RWPE1 (cell line): Measurements from ENCODE around the gene NDUFB7.
A peak's percentile ranks its signal among the peaks of the same experiment; 100 is the strongest.
"Not testable (repeated sequence)": the region's sequence is repeated elsewhere in the genome, so short reads cannot be mapped to it uniquely, and the experiment has no call there.

Source experiments
- CTCF ChIA-PET: fragments of 350-600 bp; sonication (Branson Sonifier 250); formaldehyde crosslinking; extraction: SDS; loops from one replicate; lab custom pipeline; 2021; lab: Yijun Ruan, JAX
- POLR2A ChIA-PET: fragments of 400-600 bp; formaldehyde crosslinking; extraction: SDS; loops from one replicate; lab custom pipeline; 2020; ENCODE audit warnings: antibody characterized with exemption; ENCODE audit not compliant: low non-redundant PET; lab: Yijun Ruan, JAX
- DNase-seq: peaks from one replicate; pipeline ENCODE4 v3.0.0; 2012; ENCODE audit warnings: low spot score
- H3K27ac ChIP-seq: fragments of 450-650 bp; 2 replicates; pipeline ENCODE4 v1.5.1; 2017
- TF ChIP-seq, protein P1 (sequence below): fragments of 450-650 bp; conservative IDR thresholded peaks from 2 replicates; pipeline ENCODE4 v1.5.1; 2017; ENCODE audit warnings: low read depth, mild to moderate bottlenecking

NDUFB7 gene

DNA sequence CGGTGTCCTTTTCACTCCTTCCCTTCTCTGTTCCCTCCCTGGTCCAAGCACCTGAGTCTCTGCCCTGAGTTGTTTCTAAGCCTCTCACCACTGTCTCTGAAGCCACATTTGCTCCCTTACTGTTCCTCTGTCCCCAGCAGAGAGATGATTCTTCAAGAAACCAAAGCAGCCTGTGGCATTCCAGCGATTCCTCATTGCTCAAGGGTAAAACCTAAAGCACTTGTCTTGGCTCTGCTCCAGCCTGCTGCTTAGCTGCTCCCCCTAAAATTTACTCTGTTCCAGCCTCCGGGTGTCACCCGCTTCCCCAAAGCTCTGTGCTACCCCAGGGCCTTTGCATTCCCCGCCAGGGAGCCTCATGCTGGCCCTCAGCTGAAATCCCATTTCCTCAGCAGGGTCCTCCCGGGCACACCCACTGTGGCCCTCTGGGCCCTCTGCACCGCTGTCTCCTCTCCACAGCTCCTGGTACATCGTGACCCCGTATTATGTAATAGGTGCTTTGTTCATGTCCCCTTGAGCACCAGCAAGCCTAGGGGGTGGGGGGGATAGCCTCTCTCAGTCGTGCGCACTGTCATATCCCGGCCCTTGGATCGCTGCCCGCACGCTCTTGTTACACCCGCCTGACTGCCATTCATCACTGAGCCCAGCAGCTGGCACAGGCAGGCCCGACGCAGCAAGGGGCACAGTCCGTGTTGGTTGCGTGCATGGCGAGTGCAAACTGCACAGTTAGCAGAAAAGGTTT is 26.7 kb downstream of the NDUFB7 start:
- ChIA-PET POLR2A (no interaction called here), CTCF (no interaction called here)
- peak overlapping the region; percentile 94 for H3K27ac ChIP-seq
- DNase-seq = no peak
- TF ChIP-seq, protein P1, sequence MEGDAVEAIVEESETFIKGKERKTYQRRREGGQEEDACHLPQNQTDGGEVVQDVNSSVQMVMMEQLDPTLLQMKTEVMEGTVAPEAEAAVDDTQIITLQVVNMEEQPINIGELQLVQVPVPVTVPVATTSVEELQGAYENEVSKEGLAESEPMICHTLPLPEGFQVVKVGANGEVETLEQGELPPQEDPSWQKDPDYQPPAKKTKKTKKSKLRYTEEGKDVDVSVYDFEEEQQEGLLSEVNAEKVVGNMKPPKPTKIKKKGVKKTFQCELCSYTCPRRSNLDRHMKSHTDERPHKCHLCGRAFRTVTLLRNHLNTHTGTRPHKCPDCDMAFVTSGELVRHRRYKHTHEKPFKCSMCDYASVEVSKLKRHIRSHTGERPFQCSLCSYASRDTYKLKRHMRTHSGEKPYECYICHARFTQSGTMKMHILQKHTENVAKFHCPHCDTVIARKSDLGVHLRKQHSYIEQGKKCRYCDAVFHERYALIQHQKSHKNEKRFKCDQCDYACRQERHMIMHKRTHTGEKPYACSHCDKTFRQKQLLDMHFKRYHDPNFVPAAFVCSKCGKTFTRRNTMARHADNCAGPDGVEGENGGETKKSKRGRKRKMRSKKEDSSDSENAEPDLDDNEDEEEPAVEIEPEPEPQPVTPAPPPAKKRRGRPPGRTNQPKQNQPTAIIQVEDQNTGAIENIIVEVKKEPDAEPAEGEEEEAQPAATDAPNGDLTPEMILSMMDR = no peak

DNA sequence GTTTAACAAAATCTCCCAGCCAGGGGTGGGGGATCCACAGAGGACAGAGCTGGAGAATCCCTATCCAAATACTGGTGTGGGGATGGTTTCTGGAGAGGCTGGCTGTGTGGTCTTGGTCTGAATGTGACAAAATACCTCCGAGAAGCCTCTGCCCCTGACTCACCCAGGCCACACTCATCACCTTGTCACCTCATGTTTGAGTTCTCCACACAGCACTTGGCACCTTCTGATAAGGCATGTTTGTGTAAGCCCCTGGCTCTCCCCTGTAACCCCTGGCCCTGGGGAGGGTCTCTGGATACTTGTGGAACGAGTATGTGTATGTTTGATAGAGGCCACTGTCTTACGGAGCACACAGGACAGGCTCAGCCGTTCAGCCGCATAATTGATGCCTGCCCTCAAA is 27.8 kb downstream of the NDUFB7 start:
- ChIA-PET CTCF (interaction anchor here (0.5 kb wide), 1 partner anchor 34 kb away, joined by 3 read pairs; no protein-coding TSS in a partner anchor), POLR2A (no interaction called here)
- H3K27ac ChIP-seq = peak overlapping the region; percentile 94
- TF ChIP-seq, protein P1 = no peak
- DNase-seq = no peak

DNA sequence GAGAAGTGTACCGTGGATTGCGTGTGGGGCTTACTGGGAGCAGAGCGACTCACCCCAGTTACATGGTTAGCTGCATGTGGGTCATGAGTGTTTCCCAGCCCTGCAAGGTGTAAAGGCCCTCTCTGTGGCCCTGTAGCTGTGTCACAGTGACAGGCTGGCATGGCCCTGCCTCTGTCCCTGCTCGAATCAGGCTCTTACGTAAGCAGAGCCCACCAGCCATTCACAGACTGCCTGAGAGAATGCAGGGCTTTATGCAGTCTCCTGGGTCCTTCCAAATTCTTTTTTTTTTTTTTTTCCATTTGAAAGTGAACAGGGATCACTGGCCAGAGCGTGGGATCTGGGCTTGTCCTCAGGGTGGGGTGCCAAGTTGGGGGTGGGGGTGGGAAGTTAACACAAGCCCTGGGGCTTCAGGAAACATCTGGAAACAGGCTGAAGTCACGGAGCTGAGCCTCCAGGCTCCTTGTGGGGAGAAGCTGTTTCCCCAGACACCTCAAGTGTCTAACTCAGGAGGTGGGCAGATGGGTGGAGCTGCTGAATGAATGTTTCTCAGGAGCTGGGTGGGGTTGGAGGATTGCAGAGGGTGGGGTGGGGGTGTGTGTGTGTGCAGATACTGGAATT is 29.0 kb downstream of the NDUFB7 start:
- ChIA-PET CTCF (interaction anchor here (1.0 kb wide), 1 partner anchor 9 kb away, joined by 3 read pairs; no protein-coding TSS in a partner anchor), POLR2A (interaction anchor here (0.7 to 1.1 kb wide), 2 partner anchors 25 to 114 kb away, joined by 3 to 5 read pairs; partner anchors contain the start of gene DNAJB1)
- H3K27ac ChIP-seq = peak overlapping the region; percentile 94
- TF ChIP-seq, protein P1 = no peak
- DNase-seq = peak; percentile 81

DNA sequence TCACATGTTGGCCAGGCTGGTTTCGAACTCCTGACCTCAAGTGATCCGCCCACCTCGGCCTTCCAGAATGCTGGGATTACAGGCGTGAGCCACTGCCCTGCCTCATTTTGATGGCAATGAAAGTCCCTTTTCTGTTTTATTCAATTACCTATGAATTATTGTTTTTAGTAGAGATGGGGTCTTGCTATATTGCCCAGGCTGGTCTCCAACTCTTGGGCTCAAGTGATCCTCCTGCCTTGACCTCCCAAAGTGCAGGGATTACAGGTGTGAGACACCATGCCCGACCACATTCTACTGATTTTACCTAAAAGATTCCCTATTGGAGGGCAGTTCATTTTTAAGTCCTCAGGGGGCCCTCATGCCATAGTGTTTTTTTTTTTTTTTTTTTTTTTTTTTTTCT is 29.9 kb downstream of the NDUFB7 start:
- DNase-seq, CTCF ChIA-PET, POLR2A ChIA-PET: not testable (repeated sequence)
- peak overlapping the region; percentile 94 for H3K27ac ChIP-seq

DNA sequence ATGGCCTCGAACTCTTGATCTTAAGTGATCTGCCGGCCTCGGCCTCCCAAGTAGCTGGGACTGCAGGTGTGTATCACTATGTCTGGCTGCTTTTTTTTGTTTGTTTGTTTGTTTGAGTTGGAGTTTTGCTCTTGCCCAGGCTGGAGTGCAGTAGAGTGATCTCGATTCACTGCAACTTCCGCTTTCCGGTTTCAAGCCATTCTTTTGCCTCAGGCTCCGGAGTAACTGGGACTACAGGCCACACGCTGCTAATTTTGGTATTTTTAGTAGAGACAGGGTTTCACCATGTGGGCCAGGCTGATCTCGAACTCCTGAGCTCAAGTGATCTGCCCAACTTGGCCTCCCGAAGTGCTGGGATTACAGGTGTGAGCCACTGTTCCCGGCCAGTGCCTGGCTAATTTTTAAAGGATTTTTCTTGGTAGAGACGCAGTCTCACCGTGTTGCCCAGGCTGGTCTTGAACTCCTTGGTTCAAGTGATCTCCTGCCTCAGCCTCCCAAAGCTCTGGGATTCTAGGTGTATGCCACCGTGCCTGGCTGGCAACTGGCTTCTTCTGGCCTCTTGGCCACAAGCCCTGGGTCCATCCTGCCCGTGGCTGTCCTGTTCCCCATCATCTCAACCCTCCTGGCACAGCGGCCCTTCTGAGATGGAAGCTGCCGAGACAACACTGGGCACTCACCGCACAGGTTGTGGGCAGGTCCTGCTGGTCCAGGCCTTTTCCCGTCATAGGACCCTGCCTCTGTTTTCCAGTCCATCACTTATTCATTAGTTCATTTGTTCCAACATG is 30.9 kb downstream of the NDUFB7 start:
- no peak for DNase-seq
- ChIA-PET POLR2A (no interaction called here), CTCF (no interaction called here)
- peak overlapping the region; percentile 94 for H3K27ac ChIP-seq
- TF ChIP-seq, protein P1 = no peak

DNA sequence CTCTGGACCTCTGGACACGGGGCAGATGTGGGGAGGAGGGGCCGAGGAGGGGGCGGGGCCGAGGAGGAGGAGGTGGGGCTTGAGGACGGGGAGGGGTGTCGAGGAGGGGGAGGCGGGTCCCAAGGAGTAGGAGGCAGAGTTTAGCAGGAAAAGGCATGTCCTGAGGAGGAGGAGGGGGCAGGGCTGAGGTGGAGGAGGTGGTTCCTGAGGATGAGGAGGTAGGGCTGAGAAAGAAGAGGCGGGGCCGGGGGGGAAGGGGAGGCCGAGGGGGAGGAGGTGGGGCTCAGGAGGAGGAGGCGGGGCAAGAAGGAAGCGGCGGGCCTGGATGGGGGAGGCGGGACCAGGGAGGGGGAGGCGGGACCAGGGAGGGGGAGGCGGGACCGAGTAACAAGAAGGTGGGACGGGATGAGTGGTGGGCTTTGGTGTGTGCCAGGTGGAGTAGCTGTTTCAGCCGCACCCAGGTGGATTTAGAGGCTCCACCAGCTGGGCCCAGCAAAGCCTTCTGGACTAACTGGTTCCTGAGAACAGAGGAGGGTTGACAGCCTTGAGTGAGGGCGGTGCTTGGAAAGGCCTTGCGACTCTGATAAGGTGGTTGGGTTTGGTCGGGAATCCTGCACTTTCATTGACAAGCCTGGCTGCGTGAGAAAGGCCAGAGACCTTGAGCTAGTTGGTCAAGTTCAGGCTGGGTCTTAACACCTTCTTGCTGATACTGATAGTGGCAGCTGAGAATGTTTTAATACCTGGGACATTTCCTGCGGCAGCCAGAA is 34.8 kb downstream of the NDUFB7 start:
- ChIA-PET CTCF (interaction anchor here (0.6 to 1.7 kb wide), 3 partner anchors 9 to 31 kb away, joined by 3 to 4 read pairs (median 3); no protein-coding TSS in a partner anchor), POLR2A (interaction anchor here (0.6 kb wide), 2 partner anchors 10 to 22 kb away, joined by 3 to 4 read pairs; no protein-coding TSS in a partner anchor)
- DNase-seq = peak; percentile 94
- H3K27ac ChIP-seq = peak overlapping the region; percentile 94
- TF ChIP-seq, protein P1 = no peak
